Calu3 (cell line): ENCODE data around the gene OR4D1. TPM values are rescaled to one million over a fixed set of nuclear protein-coding genes. Genes with fewer than 3 reads are reported as not detected.

ENCODE experiments used
- BruUV-seq: library from RNA; stranded (reverse); fragments of 400-500 nt; replicated peaks from 2 replicates; lab custom pipeline; 2021; lab: Mats Ljungman, UMichigan
- CTCF ChIA-PET: fragments of 300-600 bp; sonication (Branson Sonifier 250); formaldehyde crosslinking; loops from one replicate; lab custom pipeline; 2022; ENCODE audit warnings: antibody characterized with exemption; lab: Charles Lee
- DNase-seq: peaks from one replicate; pipeline ENCODE4 v3.0.0; 2022
- H3K27ac Mint-ChIP-seq: one replicate; pipeline ENCODE4 v1.8.0; 2022; ENCODE audit warnings: mixed read lengths; ENCODE audit not compliant: unreplicated experiment
- H3K27me3 Mint-ChIP-seq: one replicate; pipeline ENCODE4 v1.8.0; 2022; ENCODE audit warnings: mixed read lengths; ENCODE audit not compliant: unreplicated experiment
- H3K36me3 Mint-ChIP-seq: one replicate; pipeline ENCODE4 v1.8.0; 2022; ENCODE audit warnings: mild to moderate bottlenecking, moderate library complexity, mixed read lengths; ENCODE audit not compliant: insufficient read depth, unreplicated experiment
- H3K4me1 Mint-ChIP-seq: one replicate; pipeline ENCODE4 v1.8.0; 2022; ENCODE audit warnings: mild to moderate bottlenecking, low read depth, mixed read lengths; ENCODE audit not compliant: unreplicated experiment
- H3K4me3 Mint-ChIP-seq: one replicate; pipeline ENCODE4 v1.8.0; 2022; ENCODE audit warnings: mild to moderate bottlenecking, low read depth, moderate library complexity, mixed read lengths; ENCODE audit not compliant: unreplicated experiment
- H3K9me3 Mint-ChIP-seq: one replicate; pipeline ENCODE4 v1.8.0; 2022; ENCODE audit warnings: low read depth, mixed read lengths; ENCODE audit not compliant: unreplicated experiment
- intact Hi-C: fragments of 100-400 bp; cut with micrococcal nuclease; formaldehyde crosslinking; loops from one replicate; pipeline ENCODE4 v1.10.0; 2022; ENCODE audit not compliant: unreplicated experiment
- total RNA-seq: library from RNA; stranded (reverse); gene quantifications from 2 replicates; pipeline ENCODE4 v1.2.3, GENCODE V29; 2022
- TF ChIP-seq, protein P1 (sequence below): fragments of 200-600 bp; IDR thresholded peaks from one replicate; pipeline ENCODE4 v1.8.0; 2022; ENCODE audit warnings: antibody characterized with exemption; ENCODE audit not compliant: unreplicated experiment

The OR4D1 gene
- total RNA-seq, 1 experiment from 2014 or later, result not detected

DNA sequence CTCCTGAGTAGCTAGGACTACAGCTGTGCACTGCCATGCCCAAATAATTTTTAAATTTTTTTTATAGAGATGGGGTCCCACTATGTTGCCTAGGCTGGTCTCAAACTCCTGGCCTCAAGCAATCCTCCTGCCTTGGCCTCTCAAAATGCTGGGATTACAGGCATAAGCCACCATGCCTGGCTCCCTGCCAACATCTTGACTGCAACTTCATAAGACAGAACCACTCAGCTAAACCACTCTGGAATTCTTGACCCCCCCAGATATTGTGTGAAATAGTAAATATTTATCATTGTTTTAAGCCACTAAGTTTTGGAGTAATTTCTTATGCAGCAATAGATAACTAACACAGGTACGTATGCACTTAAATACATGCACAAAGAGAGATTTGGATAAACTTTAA lies 39.0 kb upstream of the OR4D1 start:
- Mint-ChIP-seq H3K4me1 (no peaks in the 10 kb centered on the region), H3K36me3 (no peaks in the 10 kb centered on the region), H3K27me3 (peaks cover 11% of the 10 kb centered on the region), H3K9me3 (no peaks in the 10 kb centered on the region), H3K4me3 (no peak overlapping the region), H3K27ac (no peak overlapping the region)
- intact Hi-C loops, result no loop called here
- CTCF ChIA-PET, result no interaction called here
- no peak for DNase-seq
- TF ChIP-seq, protein P1, sequence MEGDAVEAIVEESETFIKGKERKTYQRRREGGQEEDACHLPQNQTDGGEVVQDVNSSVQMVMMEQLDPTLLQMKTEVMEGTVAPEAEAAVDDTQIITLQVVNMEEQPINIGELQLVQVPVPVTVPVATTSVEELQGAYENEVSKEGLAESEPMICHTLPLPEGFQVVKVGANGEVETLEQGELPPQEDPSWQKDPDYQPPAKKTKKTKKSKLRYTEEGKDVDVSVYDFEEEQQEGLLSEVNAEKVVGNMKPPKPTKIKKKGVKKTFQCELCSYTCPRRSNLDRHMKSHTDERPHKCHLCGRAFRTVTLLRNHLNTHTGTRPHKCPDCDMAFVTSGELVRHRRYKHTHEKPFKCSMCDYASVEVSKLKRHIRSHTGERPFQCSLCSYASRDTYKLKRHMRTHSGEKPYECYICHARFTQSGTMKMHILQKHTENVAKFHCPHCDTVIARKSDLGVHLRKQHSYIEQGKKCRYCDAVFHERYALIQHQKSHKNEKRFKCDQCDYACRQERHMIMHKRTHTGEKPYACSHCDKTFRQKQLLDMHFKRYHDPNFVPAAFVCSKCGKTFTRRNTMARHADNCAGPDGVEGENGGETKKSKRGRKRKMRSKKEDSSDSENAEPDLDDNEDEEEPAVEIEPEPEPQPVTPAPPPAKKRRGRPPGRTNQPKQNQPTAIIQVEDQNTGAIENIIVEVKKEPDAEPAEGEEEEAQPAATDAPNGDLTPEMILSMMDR, result no peak
- BruUV-seq, result no TSS peak

DNA sequence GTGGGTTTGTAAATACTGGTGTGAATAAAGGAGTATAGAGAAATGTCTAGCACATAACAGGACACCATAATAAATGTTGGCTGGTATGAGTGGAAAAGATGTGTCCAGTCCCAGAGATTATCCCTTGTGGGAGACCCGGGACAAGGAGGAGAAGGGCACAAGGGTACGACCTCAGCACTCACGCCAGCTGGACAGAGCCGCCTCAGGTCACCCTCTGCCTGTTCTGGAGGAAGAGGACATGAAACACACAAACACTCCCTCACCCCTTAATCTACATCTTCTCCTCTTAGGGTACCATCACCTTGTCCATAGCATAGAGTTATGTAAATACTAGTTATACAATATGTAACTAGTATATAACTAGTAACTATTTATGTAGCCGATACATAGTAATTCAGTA lies 38.2 kb upstream of the OR4D1 start:
- no TSS peak for BruUV-seq
- no peaks in the 10 kb centered on the region for H3K4me1 Mint-ChIP-seq
- no peaks in the 10 kb centered on the region for H3K9me3 Mint-ChIP-seq
- H3K36me3 Mint-ChIP-seq, result no peaks in the 10 kb centered on the region
- no peak for DNase-seq
- CTCF ChIA-PET, result no interaction called here
- TF ChIP-seq, protein P1, result no peak
- H3K27ac Mint-ChIP-seq, result no peak overlapping the region
- H3K27me3 Mint-ChIP-seq, result peaks cover 20% of the 10 kb centered on the region
- no peak overlapping the region for H3K4me3 Mint-ChIP-seq
- intact Hi-C loops, result loop anchor here (5.0 kb wide), 1 partner anchor 253 kb away; no protein-coding TSS in a partner anchor

DNA sequence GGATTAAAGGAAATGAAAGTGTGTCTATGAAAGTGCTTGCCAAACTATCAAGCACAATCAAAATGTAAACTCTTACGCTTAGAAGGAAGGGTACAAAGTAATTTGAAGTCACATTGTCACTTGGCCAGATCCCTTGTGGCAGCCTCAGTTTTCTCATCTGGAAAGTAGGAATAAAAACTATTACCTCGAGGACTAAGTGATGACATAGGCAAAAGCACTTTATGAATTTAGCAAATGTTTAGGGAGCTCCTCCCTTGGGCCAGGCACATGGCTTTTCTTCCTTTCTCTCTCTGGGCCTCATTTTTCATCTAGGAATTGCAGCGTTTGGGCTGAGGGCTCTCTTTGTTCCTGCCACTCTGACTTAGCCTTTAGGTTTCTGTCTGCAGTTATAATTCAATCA lies 36.5 kb upstream of the OR4D1 start:
- CTCF ChIA-PET, result no interaction called here
- no peak for DNase-seq
- Mint-ChIP-seq H3K27ac (no peak overlapping the region), H3K4me3 (no peak overlapping the region), H3K4me1 (no peaks in the 10 kb centered on the region), H3K27me3 (peaks cover 36% of the 10 kb centered on the region), H3K36me3 (no peaks in the 10 kb centered on the region), H3K9me3 (no peaks in the 10 kb centered on the region)
- TF ChIP-seq, protein P1, result no peak
- no TSS peak for BruUV-seq
- intact Hi-C loops, result loop anchor here (2.0 to 5.0 kb wide), 2 partner anchors 109 to 254 kb away; no protein-coding TSS in a partner anchor

- DNase-seq, result peak; percentile 74
- no peaks in the 10 kb centered on the region for H3K9me3 Mint-ChIP-seq
- intact Hi-C loops, result loop anchor here (2.0 to 5.0 kb wide), 2 partner anchors 110 to 256 kb away; no protein-coding TSS in a partner anchor
- peaks cover 51% of the 10 kb centered on the region for H3K27me3 Mint-ChIP-seq
- TF ChIP-seq, protein P1, result peak; percentile 78
- no peak overlapping the region for H3K27ac Mint-ChIP-seq
- no peaks in the 10 kb centered on the region for H3K36me3 Mint-ChIP-seq
- BruUV-seq, result no TSS peak
- H3K4me1 Mint-ChIP-seq, result no peaks in the 10 kb centered on the region
- no peak overlapping the region for H3K4me3 Mint-ChIP-seq
- CTCF ChIA-PET, result interaction anchor here (0.8 to 1.0 kb wide), 2 partner anchors 114 to 252 kb away, joined by 3 read pairs; no protein-coding TSS in a partner anchor
Observed at GRCh38 chr17:58112970-58113631, 35.1 kb upstream of the OR4D1 start.
